AG04449 (cell line): Measurements from ENCODE around the gene AP2B1.

ENCODE experiments used
- CTCF ChIA-PET: fragments of 350-600 bp; formaldehyde crosslinking; extraction: SDS; loops from one replicate; lab custom pipeline; 2021; ENCODE audit warnings: antibody characterized with exemption; lab: Yijun Ruan, JAX
- POLR2A ChIA-PET: fragments of 400-600, 350-600 bp; formaldehyde crosslinking; extraction: SDS; loops from one replicate; lab custom pipeline; 2020; ENCODE audit warnings: antibody characterized with exemption, inconsistent platforms; lab: Yijun Ruan, JAX
- DNase-seq: peaks from one replicate; pipeline ENCODE4 v3.0.0-alpha.2; 2010; ENCODE audit warnings: low read depth, low spot score
- H3K4me3 ChIP-seq: 2 replicates; pipeline ENCODE4 v1.5.1; 2011; ENCODE audit warnings: low read depth, mild to moderate bottlenecking, control low read depth, low read length
- TF ChIP-seq, protein P1 (sequence below): IDR thresholded peaks from one replicate; pipeline ENCODE4 v1.5.1; 2011; ENCODE audit warnings: mild to moderate bottlenecking, moderate library complexity, low read length, control low read depth, inconsistent platforms; ENCODE audit not compliant: insufficient read depth; ENCODE audit errors: missing control alignments

The AP2B1 gene

GRCh38 chr17:35730400-35731005, 143.4 kb downstream of the AP2B1 start:
- CTCF ChIA-PET, result interaction anchor here (0.7 to 6.5 kb wide), 5 partner anchors 17 to 119 kb away, joined by 3 to 43 read pairs (median 6); no protein-coding TSS in a partner anchor
- no peak for DNase-seq
- TF ChIP-seq, protein P1, sequence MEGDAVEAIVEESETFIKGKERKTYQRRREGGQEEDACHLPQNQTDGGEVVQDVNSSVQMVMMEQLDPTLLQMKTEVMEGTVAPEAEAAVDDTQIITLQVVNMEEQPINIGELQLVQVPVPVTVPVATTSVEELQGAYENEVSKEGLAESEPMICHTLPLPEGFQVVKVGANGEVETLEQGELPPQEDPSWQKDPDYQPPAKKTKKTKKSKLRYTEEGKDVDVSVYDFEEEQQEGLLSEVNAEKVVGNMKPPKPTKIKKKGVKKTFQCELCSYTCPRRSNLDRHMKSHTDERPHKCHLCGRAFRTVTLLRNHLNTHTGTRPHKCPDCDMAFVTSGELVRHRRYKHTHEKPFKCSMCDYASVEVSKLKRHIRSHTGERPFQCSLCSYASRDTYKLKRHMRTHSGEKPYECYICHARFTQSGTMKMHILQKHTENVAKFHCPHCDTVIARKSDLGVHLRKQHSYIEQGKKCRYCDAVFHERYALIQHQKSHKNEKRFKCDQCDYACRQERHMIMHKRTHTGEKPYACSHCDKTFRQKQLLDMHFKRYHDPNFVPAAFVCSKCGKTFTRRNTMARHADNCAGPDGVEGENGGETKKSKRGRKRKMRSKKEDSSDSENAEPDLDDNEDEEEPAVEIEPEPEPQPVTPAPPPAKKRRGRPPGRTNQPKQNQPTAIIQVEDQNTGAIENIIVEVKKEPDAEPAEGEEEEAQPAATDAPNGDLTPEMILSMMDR, result no peak
- no peak overlapping the region for H3K4me3 ChIP-seq
- POLR2A ChIA-PET, result no interaction called here

- H3K4me3 ChIP-seq, result peak within 1 kb of the TSS; percentile 64
- TF ChIP-seq, protein P1, result no peak
- CTCF ChIA-PET, result interaction anchor here (0.6 to 6.5 kb wide), 11 partner anchors 8 to 419 kb away, joined by 3 to 43 read pairs (median 4); no protein-coding TSS in a partner anchor
- POLR2A ChIA-PET, result interaction anchor here (0.9 to 1.1 kb wide), 2 partner anchors 12 to 358 kb away, joined by 3 read pairs; partner anchors contain the start of gene SLFN11
- DNase-seq, result no peak
Measured at GRCh38 chr17:35731239-35731916, 144.3 kb downstream of the AP2B1 start, which contains the start of gene RASL10B. TSS of gene RASL10B (plus strand) at chr17:35731639. CDS start at chr17:35735185, 3,546 bp downstream.

- ChIA-PET POLR2A (interaction anchor here (0.9 to 1.1 kb wide), 2 partner anchors 11 to 359 kb away, joined by 3 read pairs; partner anchors contain the start of gene SLFN11), CTCF (interaction anchor here (0.6 to 6.5 kb wide), 11 partner anchors 9 to 420 kb away, joined by 3 to 43 read pairs (median 4); no protein-coding TSS in a partner anchor)
- TF ChIP-seq, protein P1, result no peak
- peak overlapping the region; percentile 64 for H3K4me3 ChIP-seq
- no peak for DNase-seq
Measured at GRCh38 chr17:35731917-35732805, 145.0 kb downstream of the AP2B1 start.

DNA sequence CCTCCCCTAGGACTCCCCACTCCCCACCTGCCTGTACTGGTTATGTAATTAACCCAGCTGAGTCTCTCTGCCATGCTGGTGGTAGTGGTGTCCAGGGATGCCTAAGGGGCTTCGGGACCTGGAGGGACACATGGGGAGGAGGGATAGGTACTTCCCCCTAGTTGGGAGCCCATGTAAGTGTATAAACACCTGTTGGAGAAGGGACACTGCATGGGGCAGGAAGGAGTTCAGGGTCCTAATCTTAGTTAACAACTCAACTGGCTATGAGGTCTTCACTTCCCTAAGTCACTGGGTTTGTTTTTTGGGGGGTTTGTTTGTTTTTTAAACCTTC, 145.6 kb downstream of the AP2B1 start:
- DNase-seq, result no peak
- TF ChIP-seq, protein P1, result no peak
- CTCF ChIA-PET, result interaction anchor here (1.7 to 6.5 kb wide), 4 partner anchors 11 to 119 kb away, joined by 7 to 43 read pairs (median 8); no protein-coding TSS in a partner anchor
- H3K4me3 ChIP-seq, result peak overlapping the region; percentile 6; the same call in 1 of the 2 replicates
- POLR2A ChIA-PET, result no interaction called here

GRCh38 chr17:35733366-35733765, 146.2 kb downstream of the AP2B1 start:
- no peak for DNase-seq
- H3K4me3 ChIP-seq, result no peak overlapping the region
- TF ChIP-seq, protein P1, result no peak
- POLR2A ChIA-PET, result no interaction called here
- CTCF ChIA-PET, result interaction anchor here (1.7 to 6.5 kb wide), 4 partner anchors 11 to 120 kb away, joined by 7 to 43 read pairs (median 8); no protein-coding TSS in a partner anchor
